HepG2 (cell line): ENCODE results near the gene TMEM127.

Experiments used
- DR1 ChIP-seq: sonication (generic); formaldehyde crosslinking; IDR thresholded peaks from 2 replicates; pipeline ENCODE4 v1.8.0; 2021; ENCODE audit warnings: mild to moderate bottlenecking, missing genetic modification reagents, inconsistent platforms
- ERF ChIP-seq: IDR thresholded peaks from 2 replicates; pipeline ENCODE4 v1.6.1; 2018; ENCODE audit warnings: missing biosample characterization, missing genetic modification reagents
- JUNB ChIP-seq: sonication (generic); formaldehyde crosslinking; IDR thresholded peaks from 2 replicates; pipeline ENCODE4 v1.8.0; 2022; ENCODE audit warnings: missing genetic modification reagents, mild to moderate bottlenecking, borderline replicate concordance
- ZNF274 ChIP-seq: sonication (generic); formaldehyde crosslinking; IDR thresholded peaks from 2 replicates; pipeline ENCODE4 v1.5.1; 2020; ENCODE audit warnings: mild to moderate bottlenecking, missing genetic modification reagents
- TF ChIP-seq, protein P1 (sequence below): sonication (generic); formaldehyde crosslinking; IDR thresholded peaks from 2 replicates; pipeline ENCODE4 v1.5.1; 2020; ENCODE audit warnings: mild to moderate bottlenecking, missing genetic modification reagents, moderate library complexity
- TF ChIP-seq, protein P2 (sequence below): sonication (generic); formaldehyde crosslinking; IDR thresholded peaks from 2 replicates; pipeline ENCODE4 v1.8.0; 2022; ENCODE audit warnings: missing genetic modification reagents, mild to moderate bottlenecking, borderline replicate concordance

DNA sequence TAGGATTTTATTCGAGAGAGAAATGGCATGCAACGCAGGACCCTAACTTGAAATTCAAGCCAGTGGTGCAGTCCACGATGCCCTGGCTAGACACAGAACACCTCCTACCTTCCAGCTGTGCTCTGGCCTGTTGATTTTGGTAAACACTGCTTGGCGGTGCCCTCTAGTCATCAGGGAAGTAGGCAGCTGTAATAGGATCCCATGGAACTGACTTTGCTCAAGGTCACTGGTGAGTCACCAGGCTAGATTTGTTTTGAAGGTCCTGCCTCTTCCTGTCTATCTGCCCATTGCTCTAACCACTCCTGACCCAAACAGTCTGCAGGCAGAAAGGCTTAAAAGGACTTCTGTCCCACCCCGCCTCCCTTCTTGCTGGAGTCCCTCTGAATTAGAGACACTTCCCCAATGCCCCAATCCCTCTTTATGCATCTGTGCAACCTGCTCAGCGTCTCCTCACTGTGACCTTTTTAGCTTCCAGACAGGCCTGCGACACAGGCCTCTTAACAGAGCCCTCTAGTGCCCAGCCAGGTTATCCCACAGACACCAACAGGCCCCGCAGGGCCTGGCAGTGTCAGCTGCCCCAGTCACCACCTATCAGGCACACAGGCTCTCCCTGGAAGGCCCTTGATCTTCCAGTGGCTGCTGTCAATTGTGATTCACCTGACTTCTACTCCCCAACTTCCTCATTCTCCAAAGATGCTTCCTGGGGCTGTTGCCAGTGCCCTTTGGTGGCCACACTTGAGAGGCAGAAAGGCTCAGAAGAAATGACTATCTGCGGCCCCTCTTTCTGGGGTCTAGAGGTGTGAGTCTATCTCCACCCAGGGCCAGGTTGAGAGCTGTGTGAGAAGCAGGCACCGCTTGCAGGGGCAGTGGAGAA lies 5.2 kb downstream of the TMEM127 start:
- TF ChIP-seq DR1 (CRISPR knock-in tag) (no peak), ZNF274 (0 out of 2 replicates have a peak, but pooled peaks have one; percentile 17), JUNB (peak; percentile 98; the same call in 1 of the 2 replicates), ERF (peak; percentile 97)
- TF ChIP-seq, protein P1, sequence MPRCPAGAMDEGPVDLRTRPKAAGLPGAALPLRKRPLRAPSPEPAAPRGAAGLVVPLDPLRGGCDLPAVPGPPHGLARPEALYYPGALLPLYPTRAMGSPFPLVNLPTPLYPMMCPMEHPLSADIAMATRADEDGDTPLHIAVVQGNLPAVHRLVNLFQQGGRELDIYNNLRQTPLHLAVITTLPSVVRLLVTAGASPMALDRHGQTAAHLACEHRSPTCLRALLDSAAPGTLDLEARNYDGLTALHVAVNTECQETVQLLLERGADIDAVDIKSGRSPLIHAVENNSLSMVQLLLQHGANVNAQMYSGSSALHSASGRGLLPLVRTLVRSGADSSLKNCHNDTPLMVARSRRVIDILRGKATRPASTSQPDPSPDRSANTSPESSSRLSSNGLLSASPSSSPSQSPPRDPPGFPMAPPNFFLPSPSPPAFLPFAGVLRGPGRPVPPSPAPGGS (CRISPR knock-in tag): no peak
- TF ChIP-seq, protein P2, sequence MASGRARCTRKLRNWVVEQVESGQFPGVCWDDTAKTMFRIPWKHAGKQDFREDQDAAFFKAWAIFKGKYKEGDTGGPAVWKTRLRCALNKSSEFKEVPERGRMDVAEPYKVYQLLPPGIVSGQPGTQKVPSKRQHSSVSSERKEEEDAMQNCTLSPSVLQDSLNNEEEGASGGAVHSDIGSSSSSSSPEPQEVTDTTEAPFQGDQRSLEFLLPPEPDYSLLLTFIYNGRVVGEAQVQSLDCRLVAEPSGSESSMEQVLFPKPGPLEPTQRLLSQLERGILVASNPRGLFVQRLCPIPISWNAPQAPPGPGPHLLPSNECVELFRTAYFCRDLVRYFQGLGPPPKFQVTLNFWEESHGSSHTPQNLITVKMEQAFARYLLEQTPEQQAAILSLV (CRISPR knock-in tag): no peak
